HG02970 (cell line): Measurements from ENCODE around the gene PNCK.
"Not testable (repeated sequence)": the region's sequence is repeated elsewhere in the genome, so short reads cannot be mapped to it uniquely, and the experiment has no call there.

ENCODE experiments used
- ATAC-seq: cut with Tn5 transposase; IDR thresholded peaks from one replicate; pipeline ENCODE4 v1.9.1; 2021; ENCODE audit warnings: mild to moderate bottlenecking, moderate library complexity, moderate number of reproducible peaks; ENCODE audit not compliant: unreplicated experiment, low FRiP score

Gene PNCK

DNA sequence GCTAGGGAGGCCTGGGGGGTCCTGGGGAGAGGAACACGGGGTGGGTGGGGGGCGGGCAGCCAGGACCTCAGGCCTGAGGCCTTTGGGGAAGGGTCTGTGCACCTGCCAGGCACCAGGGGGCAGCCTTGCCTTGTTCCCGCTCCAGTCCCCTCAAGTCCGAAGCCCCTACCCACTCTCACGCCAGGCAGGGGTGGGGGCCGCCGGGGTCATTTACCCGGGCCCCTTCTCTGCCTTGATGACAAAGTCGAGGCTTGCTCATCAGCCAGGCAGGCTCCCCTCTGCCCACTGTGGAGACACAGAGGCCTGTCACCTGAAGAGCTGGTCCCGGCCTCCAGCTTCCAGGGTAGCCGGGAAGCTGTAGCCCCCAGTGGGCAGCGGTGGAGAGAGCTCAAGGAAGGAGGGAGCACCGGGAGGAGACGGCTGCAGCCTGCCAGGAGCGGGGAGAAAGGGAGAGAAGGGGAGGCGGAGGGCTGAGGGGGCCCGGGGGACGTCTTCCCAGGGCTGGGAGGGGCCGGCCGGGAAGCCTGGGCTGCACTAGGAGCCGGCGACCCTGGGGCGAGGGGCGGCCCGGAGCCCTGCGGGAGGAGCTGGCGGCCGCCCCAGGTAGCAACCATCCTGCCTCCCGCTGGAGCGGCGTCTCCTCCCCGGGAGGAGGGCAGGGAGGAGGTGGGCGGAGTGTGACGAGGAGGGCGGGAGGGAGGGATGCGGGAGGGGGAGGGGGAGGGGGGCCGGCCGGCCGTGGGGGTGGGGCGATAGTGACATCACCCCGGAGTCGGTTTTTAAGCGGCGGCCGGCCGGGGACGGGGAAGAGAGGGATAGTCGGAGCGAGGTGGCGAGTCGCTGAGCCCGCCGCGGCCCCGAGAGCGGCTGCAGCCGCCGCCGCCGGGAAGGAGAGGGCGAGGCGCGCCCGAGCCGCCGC, 13.8 kb upstream of the PNCK start, which contains the start of gene SLC6A8:
TSS of gene SLC6A8 (plus strand) at position 806 of the 919 bp plus-strand sequence. CDS start 649 bp downstream, outside the sequence.
- ATAC-seq, result no peak

- ATAC-seq, result no peak
Measured at GRCh38 chrX:153686711-153687110, 13.1 kb upstream of the PNCK start.

DNA sequence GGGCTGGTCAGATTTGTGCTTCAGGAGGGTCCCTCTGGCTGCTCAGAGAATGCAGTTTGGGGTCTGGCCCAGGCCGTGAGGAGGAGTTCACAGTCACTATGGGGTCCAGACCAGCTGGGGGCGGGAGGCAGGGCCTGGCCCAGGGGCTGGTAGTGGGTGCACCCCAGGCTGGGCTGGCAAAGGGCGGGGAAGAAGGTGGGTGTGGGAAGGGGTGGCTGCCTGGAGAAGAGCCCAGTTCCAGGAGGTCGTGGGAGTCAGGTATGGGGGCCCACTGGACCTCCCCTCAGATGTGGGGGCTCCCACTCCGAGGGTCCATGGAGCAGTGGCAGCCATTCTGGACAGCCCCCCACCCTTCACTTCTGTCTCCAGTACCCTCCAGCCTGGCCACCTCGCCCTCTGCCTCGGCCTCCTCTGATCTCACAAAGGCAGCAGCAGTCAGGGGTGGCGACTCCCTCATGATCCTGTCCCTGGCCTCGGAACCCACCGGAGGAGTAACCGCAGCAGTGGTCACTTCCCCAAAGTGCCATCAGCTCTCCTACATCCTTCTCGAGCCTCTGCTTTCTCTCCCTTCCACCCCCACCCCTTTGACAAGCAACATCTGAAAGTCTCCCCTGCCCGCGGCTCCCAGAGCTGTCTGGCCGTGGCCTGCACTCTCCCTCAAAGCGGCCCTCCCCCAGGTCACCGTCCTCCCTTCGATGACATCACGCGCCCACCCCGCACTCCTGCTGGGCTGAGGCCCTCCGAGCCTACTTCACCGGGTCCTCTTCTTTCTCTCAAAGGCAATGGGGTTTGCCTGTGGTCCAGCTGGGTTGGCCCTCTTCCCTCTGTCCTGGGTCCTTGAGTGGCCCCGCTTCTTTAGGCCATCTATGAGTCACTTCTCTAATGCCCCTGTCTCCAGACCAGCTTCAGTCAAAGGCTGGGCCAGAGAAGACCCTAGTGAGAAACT, 12.4 kb upstream of the PNCK start:
- no peak for ATAC-seq

- ATAC-seq, result no peak
Measured at GRCh38 chrX:153685156-153685536, 11.5 kb upstream of the PNCK start.

DNA sequence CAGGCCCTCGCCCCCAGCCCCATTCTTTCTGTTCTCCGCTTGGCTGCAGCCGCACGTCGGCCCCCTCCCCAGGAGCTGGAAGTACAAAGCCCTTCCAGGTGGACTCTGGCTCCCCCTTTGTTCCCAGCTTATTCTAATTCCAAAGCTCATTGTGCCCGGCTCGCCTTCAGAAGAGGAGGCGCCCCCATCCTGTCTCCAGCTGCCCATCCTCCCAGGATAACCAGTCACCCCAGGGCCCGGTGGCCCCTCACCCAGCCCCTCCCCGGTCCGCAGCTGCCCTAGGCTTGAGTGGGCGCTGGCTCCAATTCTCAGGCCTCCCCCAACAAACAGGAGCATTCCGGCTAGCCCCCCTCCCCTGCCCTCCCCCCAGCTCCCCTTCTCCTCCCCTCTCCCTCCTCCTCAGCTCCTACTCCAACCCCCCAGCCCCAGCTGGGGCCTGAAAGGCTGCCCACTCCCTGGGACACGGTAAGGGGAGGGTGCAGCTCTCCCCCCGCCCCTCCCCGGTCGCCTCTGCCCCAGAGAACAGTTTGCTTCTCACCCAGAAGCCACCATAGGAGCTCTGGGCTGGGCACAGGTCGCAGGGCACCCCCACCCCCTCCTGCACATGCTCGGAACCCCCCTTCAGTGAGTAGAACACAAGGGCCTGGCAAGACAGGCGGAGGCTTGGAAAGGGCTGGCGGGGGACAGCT, 11.0 kb upstream of the PNCK start:
- no peak for ATAC-seq

GRCh38 chrX:153683486-153683885, 9.9 kb upstream of the PNCK start:
- not testable (repeated sequence) for ATAC-seq

DNA sequence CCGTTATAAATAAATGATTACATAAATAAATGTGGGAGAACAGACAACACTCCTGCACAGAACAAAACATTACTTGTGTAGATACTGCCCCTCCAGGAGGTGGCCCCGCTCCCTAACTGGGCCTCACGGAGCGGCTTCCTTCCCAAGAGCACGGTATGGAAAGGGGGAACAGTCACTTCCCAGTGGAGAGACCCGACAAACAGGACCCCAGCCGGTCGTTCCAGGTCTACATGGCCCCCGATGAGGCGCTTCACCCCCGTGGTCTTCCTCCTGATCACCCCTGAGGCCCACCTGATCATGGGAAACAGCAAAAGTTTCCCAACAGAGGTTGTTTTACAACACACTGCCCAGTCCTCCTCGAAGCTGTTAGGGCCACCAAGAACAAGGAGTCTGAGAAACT, 7.6 kb upstream of the PNCK start:
- ATAC-seq, result no peak

DNA sequence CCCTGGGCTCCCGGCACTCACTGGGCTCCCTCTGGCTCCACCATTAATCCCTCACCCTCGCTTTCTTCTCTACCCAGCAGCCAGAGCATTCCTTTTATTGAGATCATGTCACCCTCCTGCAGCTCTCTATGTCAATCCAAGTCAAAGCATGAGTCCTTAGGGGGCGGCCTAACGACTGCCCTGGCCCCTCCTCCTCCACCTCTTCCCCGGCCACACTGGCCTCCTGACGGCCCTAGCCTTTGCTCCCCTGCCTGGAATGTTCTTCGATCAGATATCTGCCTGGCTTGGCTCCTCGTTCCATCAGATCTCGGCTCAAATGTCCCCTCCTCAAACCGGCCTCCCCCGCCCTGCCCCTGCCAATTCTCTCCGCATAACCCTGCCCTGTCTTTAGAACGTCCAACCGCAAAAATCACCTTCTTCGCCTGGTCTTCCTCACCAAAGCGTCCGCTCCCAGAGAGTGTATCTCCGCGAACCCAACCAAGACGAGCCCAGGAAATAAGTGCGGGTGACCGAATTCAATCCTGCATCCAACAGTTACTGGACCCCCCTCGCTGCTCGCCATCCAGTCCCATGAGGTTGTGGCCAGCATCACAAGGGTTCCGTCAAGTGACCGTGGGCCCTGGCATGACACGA, 722 bp upstream of the PNCK start:
- no peak for ATAC-seq

DNA sequence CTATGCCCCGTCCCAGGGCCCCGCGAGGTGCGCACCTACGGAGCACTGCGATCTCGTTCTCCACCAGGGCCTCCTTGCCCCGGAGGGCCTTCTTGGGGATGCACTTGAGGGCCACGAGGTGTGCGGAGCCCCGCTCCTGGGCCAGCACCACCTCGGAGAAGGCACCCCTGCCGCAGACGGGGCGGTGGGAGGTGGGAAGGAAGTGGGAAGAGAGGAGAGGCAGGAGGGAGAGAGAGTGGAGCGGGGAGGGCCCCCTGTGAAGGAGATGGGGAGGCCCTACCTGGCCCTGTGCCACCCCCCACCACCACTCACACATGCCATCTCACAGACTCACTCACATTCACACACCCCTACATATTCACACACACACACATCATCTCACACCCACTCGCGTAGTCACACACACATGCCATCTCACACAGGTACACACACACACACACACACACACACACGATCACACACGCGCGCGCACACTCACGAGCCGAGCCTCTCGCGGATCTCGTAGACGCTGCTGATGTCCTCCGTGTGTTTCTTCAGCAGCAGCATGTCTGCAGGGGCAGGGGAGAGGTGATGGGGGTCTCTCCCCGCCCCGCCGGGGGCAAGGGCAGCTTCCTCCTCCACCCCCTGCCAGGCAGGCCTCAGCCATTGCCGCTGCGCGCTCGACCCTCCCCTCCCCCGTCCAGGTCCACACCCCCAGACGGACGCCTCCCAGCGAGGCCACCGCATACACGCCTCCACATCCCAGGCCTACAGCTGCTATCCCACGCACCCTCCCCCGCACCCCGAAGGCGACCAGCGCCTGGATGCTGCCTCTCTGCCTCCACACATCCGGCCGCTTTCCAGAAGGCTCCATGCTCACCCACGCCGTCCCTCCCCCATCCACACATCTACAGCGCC, 834 bp downstream of the PNCK start:
- no peak for ATAC-seq

DNA sequence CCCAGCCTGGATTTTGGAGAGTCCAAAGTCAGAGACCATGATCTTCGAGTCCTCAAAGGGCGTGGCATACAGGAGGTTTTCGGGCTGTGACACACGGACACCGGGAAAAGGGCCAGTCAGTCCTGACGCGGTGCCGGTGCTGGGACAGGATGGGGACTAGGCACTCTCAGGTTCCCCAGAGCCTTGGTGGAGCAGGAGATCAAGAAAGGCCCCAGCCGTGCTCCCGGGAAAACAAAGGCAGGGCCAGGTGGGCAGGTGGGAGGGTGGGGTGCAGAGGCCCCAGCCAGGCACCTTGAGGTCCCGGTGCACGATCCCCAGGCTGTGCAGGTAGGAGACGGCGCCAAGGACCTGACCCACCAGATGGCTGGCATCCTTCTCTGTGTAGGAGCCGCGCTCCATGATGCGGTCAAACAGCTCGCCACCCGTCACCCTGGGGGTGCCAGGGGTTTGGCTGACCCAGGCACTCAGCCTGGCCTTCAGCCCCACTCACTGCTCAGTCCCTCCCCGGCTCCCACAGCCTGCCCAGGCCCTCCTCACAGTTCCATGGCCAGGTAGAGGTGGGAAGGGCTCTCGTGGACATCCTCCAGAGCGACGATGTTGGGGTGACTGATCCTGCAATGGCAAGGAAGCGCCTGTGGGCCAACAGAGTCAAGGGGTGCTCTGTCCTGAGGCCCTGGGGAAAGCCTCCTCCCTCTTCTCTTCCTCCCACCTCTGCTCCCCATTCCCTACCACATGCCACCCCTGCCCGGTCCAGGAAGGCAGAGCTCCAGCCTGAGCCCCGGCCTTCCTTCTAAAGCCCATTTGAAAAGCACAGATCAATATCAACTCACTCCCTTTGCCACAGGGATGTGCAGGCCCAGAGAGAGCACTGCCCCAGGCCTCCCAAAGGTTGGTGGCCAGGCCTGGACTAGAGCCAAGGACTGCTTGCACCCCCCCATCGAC, 1.8 kb downstream of the PNCK start:
- ATAC-seq, result no peak

- no peak for ATAC-seq
Measured at GRCh38 chrX:153670748-153671588, 2.6 kb downstream of the PNCK start.

DNA sequence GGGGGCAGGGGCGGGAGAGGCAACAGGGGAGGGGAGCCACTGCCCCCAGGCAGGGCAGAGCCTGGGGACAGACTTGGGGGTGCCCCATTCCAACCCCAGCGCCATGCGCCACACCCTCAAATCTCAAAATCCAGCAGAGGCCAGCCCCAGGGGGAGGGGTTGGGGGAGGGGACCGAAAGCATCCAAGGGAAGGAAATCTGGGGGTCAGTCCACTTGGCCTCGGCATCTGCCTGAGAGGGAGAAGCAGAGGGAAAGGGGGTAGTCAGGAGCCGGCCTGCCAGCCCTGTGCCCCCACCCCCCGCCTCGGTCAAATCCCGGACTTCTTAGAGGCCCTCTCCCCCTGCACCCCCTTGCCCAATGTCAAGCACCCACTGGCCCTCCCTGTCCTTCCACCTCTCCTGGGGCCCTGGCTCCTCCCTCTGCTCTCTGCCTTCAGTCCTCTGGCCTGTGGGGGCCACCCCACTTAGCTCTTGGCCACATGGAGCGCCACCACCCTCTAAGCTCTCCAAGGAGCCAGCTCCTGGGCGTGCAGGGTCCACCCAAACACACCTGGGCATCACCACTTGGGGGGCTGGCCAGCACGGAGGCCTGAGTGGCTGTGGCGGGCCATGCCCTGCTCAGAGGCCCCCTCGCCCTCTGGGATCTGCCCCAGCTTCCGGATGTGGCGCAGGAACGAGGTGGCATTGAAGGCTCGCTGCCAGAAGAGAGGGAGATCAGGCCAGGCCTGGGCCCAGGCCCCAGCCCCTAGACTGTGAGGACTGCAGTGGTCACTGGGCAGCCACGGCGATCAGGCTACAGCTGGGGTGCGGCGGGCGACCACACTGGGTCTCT, 3.5 kb downstream of the PNCK start:
- ATAC-seq, result no peak

GRCh38 chrX:153669174-153669890, 4.3 kb downstream of the PNCK start:
- no peak for ATAC-seq

- no peak for ATAC-seq
Measured at GRCh38 chrX:153668423-153669173, 5.0 kb downstream of the PNCK start.

- ATAC-seq, result no peak
Measured at GRCh38 chrX:153667956-153668396, 5.6 kb downstream of the PNCK start.
